Measurements from ENCODE around the gene OTC. TPM values are rescaled to one million over a fixed set of nuclear protein-coding genes. Genes with fewer than 3 reads are reported as not detected.

The OTC gene
- total RNA-seq, 1 experiment from 2014 or later: not detected

GRCh38 chrX:38379088-38379487 lies 26.7 kb downstream of the OTC start:
- no peaks in the 10 kb centered on the region for H3K36me3 Mint-ChIP-seq (ENCODE audit: insufficient read depth, unreplicated experiment)
- H3K4me1 Mint-ChIP-seq (ENCODE audit: low read depth, unreplicated experiment): no peaks in the 10 kb centered on the region
- H3K9me3 Mint-ChIP-seq (ENCODE audit: unreplicated experiment): peaks cover 9% of the 10 kb centered on the region
- Histone ChIP-seq H3K4me1 (no peaks in the 10 kb centered on the region), H3K9me3 (no peaks in the 10 kb centered on the region), H3K27me3 (replicated peaks; ENCODE audit: control insufficient read depth, insufficient read depth, low read length) (no peaks in the 10 kb centered on the region), H3K36me3 (ENCODE audit: control insufficient read depth, insufficient read depth, low read length) (no peaks in the 10 kb centered on the region), H3K4me3 (ENCODE audit: low read depth, low read length) (no peak overlapping the region)
- DNase-seq: no peak
- intact Hi-C loops (cut with micrococcal nuclease; ENCODE audit: unreplicated experiment): no loop called here
- no peaks in the 10 kb centered on the region for H3K27me3 Mint-ChIP-seq (ENCODE audit: insufficient read depth, unreplicated experiment)
- no peak for TF ChIP-seq CTCF (IDR thresholded peaks at IDR 0.05; ENCODE audit: insufficient read depth in 1 of 2, low read depth in 1 of 2, low read length in 1 of 2, severe bottlenecking in 1 of 2, unreplicated experiment in 1 of 2)
- no peak overlapping the region for H3K27ac Mint-ChIP-seq (ENCODE audit: unreplicated experiment)
- CTCF ChIA-PET: no interaction called here
- POLR2A ChIA-PET: no interaction called here
- no peak overlapping the region for H3K4me3 Mint-ChIP-seq (ENCODE audit: unreplicated experiment)
- no TSS peak for BruUV-seq (replicated peaks)

- Mint-ChIP-seq H3K4me1 (ENCODE audit: low read depth, unreplicated experiment) (no peaks in the 10 kb centered on the region), H3K27ac (ENCODE audit: unreplicated experiment) (no peak overlapping the region), H3K36me3 (ENCODE audit: insufficient read depth, unreplicated experiment) (no peaks in the 10 kb centered on the region), H3K9me3 (ENCODE audit: unreplicated experiment) (peaks cover 9% of the 10 kb centered on the region), H3K27me3 (ENCODE audit: insufficient read depth, unreplicated experiment) (no peaks in the 10 kb centered on the region), H3K4me3 (ENCODE audit: unreplicated experiment) (no peak overlapping the region)
- intact Hi-C loops (cut with micrococcal nuclease; ENCODE audit: unreplicated experiment): no loop called here
- no peak overlapping the region for H3K4me3 ChIP-seq (ENCODE audit: low read depth, low read length)
- no peaks in the 10 kb centered on the region for H3K27me3 ChIP-seq (replicated peaks; ENCODE audit: control insufficient read depth, insufficient read depth, low read length)
- ChIA-PET POLR2A (no interaction called here), CTCF (no interaction called here)
- no peaks in the 10 kb centered on the region for H3K4me1 ChIP-seq
- no TSS peak for BruUV-seq (replicated peaks)
- no peak for DNase-seq
- H3K36me3 ChIP-seq (ENCODE audit: control insufficient read depth, insufficient read depth, low read length): no peaks in the 10 kb centered on the region
- no peaks in the 10 kb centered on the region for H3K9me3 ChIP-seq
- TF ChIP-seq CTCF (IDR thresholded peaks at IDR 0.05; ENCODE audit: insufficient read depth in 1 of 2, low read depth in 1 of 2, low read length in 1 of 2, severe bottlenecking in 1 of 2, unreplicated experiment in 1 of 2): no peak
Observed at GRCh38 chrX:38382663-38383062, 30.3 kb downstream of the OTC start.

- H3K27me3 Mint-ChIP-seq (ENCODE audit: insufficient read depth, unreplicated experiment): peaks cover 2% of the 10 kb centered on the region
- H3K27me3 ChIP-seq (replicated peaks; ENCODE audit: control insufficient read depth, insufficient read depth, low read length): no peaks in the 10 kb centered on the region
- H3K4me3 Mint-ChIP-seq (ENCODE audit: unreplicated experiment): no peak overlapping the region
- no TSS peak for BruUV-seq (replicated peaks)
- ChIA-PET CTCF (no interaction called here), POLR2A (no interaction called here)
- intact Hi-C loops (cut with micrococcal nuclease; ENCODE audit: unreplicated experiment): no loop called here
- no peaks in the 10 kb centered on the region for H3K4me1 Mint-ChIP-seq (ENCODE audit: low read depth, unreplicated experiment)
- H3K36me3 ChIP-seq (ENCODE audit: control insufficient read depth, insufficient read depth, low read length): no peaks in the 10 kb centered on the region
- no peaks in the 10 kb centered on the region for H3K9me3 ChIP-seq
- no peaks in the 10 kb centered on the region for H3K9me3 Mint-ChIP-seq (ENCODE audit: unreplicated experiment)
- H3K4me1 ChIP-seq: no peaks in the 10 kb centered on the region
- no peak overlapping the region for H3K27ac Mint-ChIP-seq (ENCODE audit: unreplicated experiment)
- TF ChIP-seq CTCF (IDR thresholded peaks at IDR 0.05; ENCODE audit: insufficient read depth in 1 of 2, low read depth in 1 of 2, low read length in 1 of 2, severe bottlenecking in 1 of 2, unreplicated experiment in 1 of 2): no peak
- no peak overlapping the region for H3K4me3 ChIP-seq (ENCODE audit: low read depth, low read length)
- DNase-seq: no peak
- no peaks in the 10 kb centered on the region for H3K36me3 Mint-ChIP-seq (ENCODE audit: insufficient read depth, unreplicated experiment)
Observed at GRCh38 chrX:38400389-38400910, 48.0 kb downstream of the OTC start.

Data from Caco-2 (cell line).